ENCODE data around the gene CHMP2A. TPM values are rescaled to one million over a fixed set of nuclear protein-coding genes. Genes with fewer than 3 reads are reported as not detected.

CHMP2A gene
- total RNA-seq, 2 donors from 2014 or later, result 109 to 121 TPM

GRCh38 chr19:58569943-58570670, 15.2 kb upstream of the CHMP2A start:
- DNase-seq (ENCODE audit: low spot score), result no peak
- H3K27ac ChIP-seq, result no peak overlapping the region
- H3K36me3 ChIP-seq, result peaks cover 21% of the 10 kb centered on the region
- no peak for TF ChIP-seq CTCF (IDR thresholded peaks at IDR 0.05)
- H3K4me1 ChIP-seq, result peaks cover 0 to 19% of the 10 kb centered on the region in 2 donors
- no peaks in the 10 kb centered on the region for H3K27me3 ChIP-seq
- H3K4me3 ChIP-seq, result no peak overlapping the region
- H3K9me3 ChIP-seq, result no peaks in the 10 kb centered on the region

GRCh38 chr19:58569191-58569942, 14.5 kb upstream of the CHMP2A start:
- H3K9me3 ChIP-seq, result no peaks in the 10 kb centered on the region
- no peak for DNase-seq (ENCODE audit: low spot score)
- H3K4me1 ChIP-seq, result peaks cover 0 to 16% of the 10 kb centered on the region in 2 donors
- no peak for TF ChIP-seq CTCF (IDR thresholded peaks at IDR 0.05)
- H3K27me3 ChIP-seq, result no peaks in the 10 kb centered on the region
- no peak overlapping the region for H3K4me3 ChIP-seq
- peaks cover 21% of the 10 kb centered on the region for H3K36me3 ChIP-seq
- no peak overlapping the region for H3K27ac ChIP-seq

- H3K36me3 ChIP-seq, result peaks cover 21% of the 10 kb centered on the region
- no peaks in the 10 kb centered on the region for H3K27me3 ChIP-seq
- DNase-seq (ENCODE audit: low spot score), result no peak
- H3K4me3 ChIP-seq, result no peak overlapping the region
- no peaks in the 10 kb centered on the region for H3K9me3 ChIP-seq
- H3K4me1 ChIP-seq, result peaks cover 0 to 11% of the 10 kb centered on the region in 2 donors
- no peak overlapping the region for H3K27ac ChIP-seq
- TF ChIP-seq CTCF (IDR thresholded peaks at IDR 0.05), result no peak
Measured at GRCh38 chr19:58568453-58569130, 13.7 kb upstream of the CHMP2A start.

GRCh38 chr19:58566989-58567388, 12.1 kb upstream of the CHMP2A start:
- no peaks in the 10 kb centered on the region for H3K27me3 ChIP-seq
- DNase-seq (ENCODE audit: low spot score), result no peak
- no peak for TF ChIP-seq CTCF (IDR thresholded peaks at IDR 0.05)
- H3K4me1 ChIP-seq, result peaks cover 0 to 21% of the 10 kb centered on the region in 2 donors
- no peaks in the 10 kb centered on the region for H3K9me3 ChIP-seq
- H3K27ac ChIP-seq, result no peak overlapping the region
- H3K4me3 ChIP-seq, result no peak overlapping the region
- peaks cover 21% of the 10 kb centered on the region for H3K36me3 ChIP-seq

- no peak overlapping the region for H3K4me3 ChIP-seq
- H3K9me3 ChIP-seq, result no peaks in the 10 kb centered on the region
- no peak overlapping the region for H3K27ac ChIP-seq
- no peaks in the 10 kb centered on the region for H3K27me3 ChIP-seq
- no peak for TF ChIP-seq CTCF (IDR thresholded peaks at IDR 0.05)
- no peaks in the 10 kb centered on the region for H3K36me3 ChIP-seq
- H3K4me1 ChIP-seq, result peaks cover 2 to 39% of the 10 kb centered on the region in 2 donors
- DNase-seq (ENCODE audit: low spot score), result no peak
Measured at GRCh38 chr19:58563823-58564222, 8.9 kb upstream of the CHMP2A start.

Data from right atrium auricular region (tissue), 2 donors.